GM12872 (cell line): ENCODE measurements around the gene KCNJ16.

Experiments
- TF ChIP-seq, protein P1 (sequence below): IDR thresholded peaks from 3 replicates; pipeline ENCODE4 v1.5.1; 2011; ENCODE audit warnings: low read depth, mild to moderate bottlenecking, low read length, moderate library complexity; ENCODE audit not compliant: insufficient read depth

KCNJ16 gene

DNA sequence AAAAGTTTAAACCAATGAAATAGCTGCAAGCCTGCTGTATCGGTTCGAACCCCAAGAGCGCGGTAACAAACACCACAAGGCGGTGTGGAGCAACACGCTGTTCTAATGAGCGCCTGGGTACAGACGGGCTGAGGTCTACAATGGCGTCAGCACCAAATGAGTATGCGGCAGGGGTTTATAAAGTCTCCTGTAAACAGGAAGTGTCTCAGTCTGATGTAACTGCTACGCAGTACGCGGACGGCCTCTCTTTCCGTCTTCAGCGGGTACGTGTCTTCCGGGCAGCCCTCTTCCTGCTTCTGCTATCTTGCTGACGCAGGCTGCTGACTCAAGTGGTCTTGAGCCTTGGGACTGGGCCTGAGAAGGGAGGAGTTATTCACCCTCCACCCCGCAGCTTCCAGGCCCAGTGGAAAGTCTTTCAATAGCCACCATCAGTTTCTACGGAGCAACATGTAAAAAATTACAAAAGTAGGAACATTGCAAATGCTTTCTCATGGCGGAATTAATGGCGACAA is 53.8 kb downstream of the KCNJ16 start:
- TF ChIP-seq, protein P1, sequence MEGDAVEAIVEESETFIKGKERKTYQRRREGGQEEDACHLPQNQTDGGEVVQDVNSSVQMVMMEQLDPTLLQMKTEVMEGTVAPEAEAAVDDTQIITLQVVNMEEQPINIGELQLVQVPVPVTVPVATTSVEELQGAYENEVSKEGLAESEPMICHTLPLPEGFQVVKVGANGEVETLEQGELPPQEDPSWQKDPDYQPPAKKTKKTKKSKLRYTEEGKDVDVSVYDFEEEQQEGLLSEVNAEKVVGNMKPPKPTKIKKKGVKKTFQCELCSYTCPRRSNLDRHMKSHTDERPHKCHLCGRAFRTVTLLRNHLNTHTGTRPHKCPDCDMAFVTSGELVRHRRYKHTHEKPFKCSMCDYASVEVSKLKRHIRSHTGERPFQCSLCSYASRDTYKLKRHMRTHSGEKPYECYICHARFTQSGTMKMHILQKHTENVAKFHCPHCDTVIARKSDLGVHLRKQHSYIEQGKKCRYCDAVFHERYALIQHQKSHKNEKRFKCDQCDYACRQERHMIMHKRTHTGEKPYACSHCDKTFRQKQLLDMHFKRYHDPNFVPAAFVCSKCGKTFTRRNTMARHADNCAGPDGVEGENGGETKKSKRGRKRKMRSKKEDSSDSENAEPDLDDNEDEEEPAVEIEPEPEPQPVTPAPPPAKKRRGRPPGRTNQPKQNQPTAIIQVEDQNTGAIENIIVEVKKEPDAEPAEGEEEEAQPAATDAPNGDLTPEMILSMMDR, result no peak

DNA sequence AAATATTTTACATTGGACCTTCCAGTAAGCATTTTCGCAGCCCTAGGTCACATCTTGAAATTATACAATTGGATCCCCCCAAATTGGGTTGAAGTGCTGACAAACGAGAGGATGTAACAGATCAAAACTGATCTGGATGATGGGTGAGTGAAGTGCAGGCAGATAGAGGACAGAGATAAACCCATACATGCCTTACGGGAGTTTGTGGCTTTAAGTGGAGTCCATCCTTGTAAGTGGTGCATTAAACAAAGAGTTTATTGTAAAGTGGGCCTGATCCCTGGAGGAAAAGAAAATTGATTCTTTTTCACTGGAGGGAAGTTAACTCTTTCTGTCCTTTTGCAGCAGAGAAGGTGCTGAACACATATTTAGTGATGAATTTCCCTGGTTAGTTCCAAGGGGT is 55.3 kb downstream of the KCNJ16 start:
- TF ChIP-seq, protein P1, result no peak

DNA sequence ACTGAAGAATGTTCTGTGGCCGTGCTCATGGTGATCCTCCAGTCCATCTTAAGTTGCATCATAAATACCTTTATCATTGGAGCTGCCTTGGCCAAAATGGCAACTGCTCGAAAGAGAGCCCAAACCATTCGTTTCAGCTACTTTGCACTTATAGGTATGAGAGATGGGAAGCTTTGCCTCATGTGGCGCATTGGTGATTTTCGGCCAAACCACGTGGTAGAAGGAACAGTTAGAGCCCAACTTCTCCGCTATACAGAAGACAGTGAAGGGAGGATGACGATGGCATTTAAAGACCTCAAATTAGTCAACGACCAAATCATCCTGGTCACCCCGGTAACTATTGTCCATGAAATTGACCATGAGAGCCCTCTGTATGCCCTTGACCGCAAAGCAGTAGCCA is 57.5 kb downstream of the KCNJ16 start:
- TF ChIP-seq, protein P1, result no peak

DNA sequence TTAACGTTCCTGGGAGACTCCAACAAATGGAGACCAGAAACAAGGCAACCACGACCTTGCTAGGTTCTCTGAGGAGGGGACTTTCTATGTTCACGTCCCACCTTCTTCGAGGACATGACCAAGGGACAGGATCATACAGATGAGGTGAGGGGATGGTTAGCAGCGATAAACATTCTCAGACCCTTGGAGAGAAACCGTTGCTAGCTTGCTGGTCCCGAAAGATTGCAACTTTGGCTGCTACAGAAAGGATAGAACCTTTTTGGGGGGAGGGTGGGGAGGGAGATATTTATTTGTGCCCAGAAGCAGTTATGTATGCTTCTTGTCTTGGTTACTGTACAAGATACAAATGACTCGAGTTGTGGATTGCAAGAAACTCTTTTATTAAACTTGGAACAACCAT is 59.0 kb downstream of the KCNJ16 start:
- TF ChIP-seq, protein P1, result no peak

DNA sequence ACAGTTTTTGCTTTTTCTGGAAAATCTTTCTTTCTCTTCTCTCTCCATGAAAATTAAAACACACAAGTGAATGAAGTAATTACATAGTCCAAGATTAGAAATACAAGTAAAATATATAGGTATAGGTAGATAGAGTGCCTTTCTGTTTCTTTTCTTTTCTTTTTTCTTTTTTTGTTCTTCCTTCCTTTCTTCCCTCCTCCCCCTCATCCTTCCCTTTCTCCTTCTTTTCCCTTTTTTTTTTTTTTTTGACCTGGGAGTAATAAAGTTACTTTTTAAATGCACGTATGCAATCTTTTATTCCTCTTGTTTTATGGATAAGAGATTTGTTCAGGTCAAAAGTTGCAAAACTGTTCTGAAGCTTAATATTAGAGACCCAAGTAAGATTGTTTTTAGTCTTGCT is 59.8 kb downstream of the KCNJ16 start:
- TF ChIP-seq, protein P1, result no peak

DNA sequence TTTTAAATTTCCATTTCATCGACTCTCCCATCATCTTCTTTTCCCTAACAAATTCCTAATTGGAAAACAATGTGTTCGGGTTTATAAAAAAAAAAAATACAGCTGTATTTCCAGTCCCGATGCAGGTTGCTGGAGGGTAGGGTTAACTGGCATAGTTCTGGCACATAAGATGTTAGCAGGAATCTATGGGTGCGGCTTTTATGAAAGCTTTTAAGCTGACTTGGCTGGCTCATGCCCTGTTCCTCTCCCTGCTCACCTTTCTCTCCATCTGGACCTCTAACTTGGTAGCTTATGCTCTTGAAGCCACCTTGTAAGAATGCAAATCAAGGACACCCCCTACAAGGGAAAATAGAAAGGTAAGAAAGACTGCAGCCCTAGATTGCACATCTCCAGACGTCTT is 61.1 kb downstream of the KCNJ16 start:
- TF ChIP-seq, protein P1, result no peak

DNA sequence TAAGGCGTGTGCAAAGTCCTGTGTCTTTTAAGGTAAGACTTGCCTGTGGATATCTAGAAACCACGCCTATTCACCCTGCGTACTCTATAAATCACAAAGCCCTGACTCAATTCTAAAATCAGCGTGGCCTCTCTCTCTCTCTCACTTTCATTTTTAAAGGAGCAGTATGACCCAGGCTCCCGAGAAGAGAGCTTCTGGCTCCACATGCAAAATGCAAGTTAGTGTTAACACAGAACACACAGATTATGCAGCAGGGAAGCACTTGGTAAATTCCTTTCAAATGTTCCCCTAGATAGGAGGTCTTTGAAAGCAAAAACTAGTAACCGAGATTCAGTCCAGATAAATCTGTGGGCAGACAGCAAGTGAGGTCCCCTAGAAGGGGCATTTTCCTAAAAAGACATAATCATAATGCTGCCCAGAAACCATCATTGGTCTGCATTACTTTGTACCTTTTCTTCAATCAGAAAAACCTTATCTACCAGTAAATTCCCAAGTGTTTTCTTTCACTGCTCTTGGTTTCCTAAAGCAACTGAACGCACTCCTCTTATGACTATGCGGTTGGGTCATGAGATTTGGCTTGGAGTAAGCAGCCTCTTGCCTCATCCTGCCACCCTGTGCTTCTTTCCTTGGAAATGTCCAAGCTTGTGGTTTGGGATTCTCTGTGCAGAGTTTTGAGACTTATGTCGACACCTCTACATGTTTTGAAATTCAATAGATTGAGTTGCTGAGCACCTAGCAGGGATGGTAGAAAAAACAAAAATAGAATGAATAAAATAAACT is 62.6 kb downstream of the KCNJ16 start:
- TF ChIP-seq, protein P1, result no peak
